Fibroblast of the aortic adventitia (primary cell): ENCODE results near the gene DTNB. TPM values are rescaled to one million over a fixed set of nuclear protein-coding genes. Genes with fewer than 3 reads are reported as not detected.

Experiments used
- DNase-seq: peaks from one replicate; pipeline ENCODE4 v3.0.0-alpha.2; 2010; ENCODE audit warnings: low read depth
- H3K4me3 ChIP-seq: 2 replicates; pipeline ENCODE4 v1.5.1; 2011; ENCODE audit warnings: low read depth, mild to moderate bottlenecking, control low read depth, low read length, moderate library complexity
- CTCF ChIP-seq: IDR thresholded peaks from 2 replicates; pipeline ENCODE4 v1.5.1; 2011; ENCODE audit warnings: mild to moderate bottlenecking, low read length, control low read depth, inconsistent platforms; ENCODE audit not compliant: insufficient read depth
- total RNA-seq: library from RNA; depleted of rRNA; stranded (reverse); fragments of >200 nt; gene quantifications from 2 replicates; pipeline ENCODE4 v1.2.3, GENCODE V29; 2012; ENCODE audit warnings: low replicate concordance

The DTNB gene
- total RNA-seq, 1 donor = 11.7 TPM

- no peak for DNase-seq
- no peak for TF ChIP-seq CTCF
Observed at GRCh38 chr2:25444608-25445270, 228.6 kb downstream of the DTNB start.

GRCh38 chr2:25443766-25444165 lies 229.6 kb downstream of the DTNB start:
- no peak for TF ChIP-seq CTCF
- H3K4me3 ChIP-seq = no peak overlapping the region
- no peak for DNase-seq

More at GRCh38 chr2:25444608-25445270, 228.6 kb downstream of the DTNB start:
- no peak overlapping the region for H3K4me3 ChIP-seq

- H3K4me3 ChIP-seq = no peak overlapping the region
- no peak for TF ChIP-seq CTCF
- DNase-seq = no peak
Observed at GRCh38 chr2:25441353-25441752, 232.0 kb downstream of the DTNB start.

- H3K4me3 ChIP-seq = no peak overlapping the region
- no peak for TF ChIP-seq CTCF
- DNase-seq = no peak
Observed at GRCh38 chr2:25438793-25439192, 234.6 kb downstream of the DTNB start.

GRCh38 chr2:25437881-25438662 lies 235.3 kb downstream of the DTNB start:
- TF ChIP-seq CTCF = no peak
- no peak for DNase-seq
- H3K4me3 ChIP-seq = no peak overlapping the region

GRCh38 chr2:25435421-25435820 lies 238.0 kb downstream of the DTNB start:
- no peak for TF ChIP-seq CTCF
- no peak for DNase-seq
- H3K4me3 ChIP-seq = no peak overlapping the region
